ENCODE data around the gene NLRC5. TPM values are rescaled to one million over a fixed set of nuclear protein-coding genes. Genes with fewer than 3 reads are reported as not detected.

Gene NLRC5
- total RNA-seq, 2 experiments from 2014 or later: 259 to 263 TPM

DNA sequence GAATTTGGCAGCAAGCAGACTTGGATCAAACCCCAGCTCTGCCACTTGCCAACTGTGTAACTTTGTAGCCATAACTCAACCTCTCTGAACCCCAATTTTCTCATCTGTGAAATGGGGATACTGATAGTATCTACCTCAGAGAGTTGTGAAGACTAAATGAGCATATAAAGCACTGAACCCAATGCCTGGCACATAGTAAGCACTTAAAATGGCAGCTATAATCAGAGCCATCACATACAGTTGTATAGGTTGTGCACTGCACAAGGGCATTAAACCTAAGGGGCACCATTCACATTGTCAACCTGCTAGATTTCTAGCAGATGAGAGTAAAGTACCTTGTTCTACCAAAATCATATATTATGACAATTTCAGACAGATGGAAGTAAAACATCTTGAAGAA lies 92.4 kb downstream of the NLRC5 start:
- H3K9me3 Mint-ChIP-seq: no peaks in the 10 kb centered on the region
- no peaks in the 10 kb centered on the region for H3K27me3 Mint-ChIP-seq
- ChIA-PET POLR2A (interaction anchor here (1.2 kb wide), 1 partner anchor 10 kb away, joined by 4 read pairs; no protein-coding TSS in a partner anchor), CTCF (interaction anchor here (1.0 to 4.9 kb wide), 2 partner anchors 12 to 86 kb away, joined by 3 to 37 read pairs; partner anchors contain the start of gene CPNE2)
- no peak overlapping the region for H3K27ac Mint-ChIP-seq
- DNase-seq: no peak
- H3K4me1 Mint-ChIP-seq: peaks cover 7% of the 10 kb centered on the region
- H3K4me3 Mint-ChIP-seq: no peak overlapping the region
- H3K36me3 Mint-ChIP-seq (ENCODE audit: low read depth): peaks cover 19% of the 10 kb centered on the region

DNA sequence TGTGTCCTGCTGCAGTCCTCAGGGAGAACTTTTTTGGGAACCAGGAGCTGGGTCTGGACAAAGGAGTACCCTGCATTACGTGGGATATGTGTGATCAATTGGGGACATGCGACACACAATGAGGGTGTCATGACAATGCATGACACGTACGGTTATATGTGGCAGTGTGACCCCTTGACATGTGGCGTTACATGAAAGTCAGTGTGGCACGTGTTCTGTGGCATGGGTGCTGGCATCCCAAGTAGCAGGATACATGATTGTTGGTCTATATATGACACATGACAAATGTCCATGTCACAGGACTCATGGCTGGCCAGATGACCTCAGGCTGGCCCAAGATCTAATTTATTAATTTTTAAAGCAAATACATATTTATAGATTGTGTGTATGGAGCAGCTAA lies 93.3 kb downstream of the NLRC5 start:
- no peaks in the 10 kb centered on the region for H3K9me3 Mint-ChIP-seq
- ChIA-PET POLR2A (interaction anchor here (1.2 kb wide), 1 partner anchor 75 kb away, joined by 3 read pairs; no protein-coding TSS in a partner anchor), CTCF (interaction anchor here (1.0 to 4.9 kb wide), 5 partner anchors 11 to 119 kb away, joined by 3 to 37 read pairs (median 6); partner anchors contain the start of genes CPNE2, PSME3IP1 and RSPRY1)
- H3K4me1 Mint-ChIP-seq: peaks cover 7% of the 10 kb centered on the region
- H3K27ac Mint-ChIP-seq: no peak overlapping the region
- no peak overlapping the region for H3K4me3 Mint-ChIP-seq
- no peak for DNase-seq
- H3K27me3 Mint-ChIP-seq: no peaks in the 10 kb centered on the region
- peaks cover 16% of the 10 kb centered on the region for H3K36me3 Mint-ChIP-seq (ENCODE audit: low read depth)

DNA sequence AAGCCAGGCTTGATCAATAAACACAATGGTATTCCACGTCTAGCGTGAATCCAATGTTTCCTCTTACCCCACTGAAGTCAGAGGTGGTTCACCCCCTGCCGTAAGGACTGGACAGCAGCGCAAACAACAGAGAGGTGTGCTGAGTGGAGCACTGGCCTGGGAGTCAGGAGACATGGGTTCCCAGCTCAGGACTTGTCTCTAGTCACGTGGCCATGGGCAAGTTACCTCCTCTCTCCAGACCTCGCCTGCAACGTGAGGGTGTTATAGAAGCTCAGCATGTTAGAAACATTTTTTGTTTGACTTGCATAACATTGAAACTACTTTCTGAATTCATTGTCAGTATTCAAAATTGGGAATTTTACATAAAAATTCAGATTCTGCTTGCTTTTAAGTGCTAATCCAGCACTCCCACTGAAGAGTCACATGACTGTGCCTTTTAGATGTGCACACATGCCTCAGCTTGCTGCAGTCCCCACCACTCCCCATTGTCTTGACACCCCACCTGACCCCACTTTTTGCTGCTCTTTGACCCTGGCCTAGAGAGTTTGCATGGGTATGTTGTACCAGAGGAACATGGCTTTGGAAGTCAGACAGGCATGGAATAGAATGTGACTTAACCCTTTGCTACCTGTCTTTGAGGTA lies 94.2 kb downstream of the NLRC5 start:
- no peak for DNase-seq
- H3K4me3 Mint-ChIP-seq: no peak overlapping the region
- peaks cover 16% of the 10 kb centered on the region for H3K36me3 Mint-ChIP-seq (ENCODE audit: low read depth)
- H3K27ac Mint-ChIP-seq: peak overlapping the region; percentile 3
- no peaks in the 10 kb centered on the region for H3K27me3 Mint-ChIP-seq
- H3K4me1 Mint-ChIP-seq: peaks cover 7% of the 10 kb centered on the region
- no peaks in the 10 kb centered on the region for H3K9me3 Mint-ChIP-seq
- POLR2A ChIA-PET: interaction anchor here (0.6 to 1.2 kb wide), 6 partner anchors 18 to 102 kb away, joined by 3 to 8 read pairs (median 4); partner anchors contain the start of genes NLRC5, PSME3IP1 and RSPRY1
- CTCF ChIA-PET: interaction anchor here (0.8 to 4.9 kb wide), 26 partner anchors 10 to 217 kb away, joined by 3 to 37 read pairs (median 4); partner anchors contain the start of genes CPNE2, PSME3IP1 and RSPRY1

DNA sequence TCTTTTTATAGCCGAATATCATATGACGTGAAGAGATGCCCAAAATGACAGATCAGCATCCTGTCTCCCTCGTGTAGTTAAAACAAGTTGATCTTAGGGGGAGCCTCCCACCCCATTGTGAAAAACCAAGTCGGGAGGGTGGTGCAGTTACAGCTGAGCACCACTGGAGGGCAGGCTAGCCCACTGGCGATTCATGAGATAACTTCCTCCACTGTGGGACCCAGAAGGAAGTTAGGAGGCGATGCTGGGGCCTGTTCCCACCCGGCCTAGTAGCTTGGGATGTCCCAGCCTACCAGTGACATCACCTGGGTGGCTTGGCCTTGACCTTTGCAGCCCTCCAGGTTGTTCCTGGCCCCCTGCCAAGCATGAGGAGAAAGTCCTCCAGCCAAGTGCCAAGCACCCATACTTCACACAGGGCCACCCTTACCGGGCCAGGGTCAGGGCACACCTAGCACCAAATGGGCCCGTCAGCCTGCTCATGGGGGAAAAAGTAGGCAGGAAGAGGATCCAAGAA lies 95.0 kb downstream of the NLRC5 start:
- Mint-ChIP-seq H3K4me3 (no peak overlapping the region), H3K9me3 (no peaks in the 10 kb centered on the region), H3K27ac (peak overlapping the region; percentile 3), H3K36me3 (ENCODE audit: low read depth) (peaks cover 15% of the 10 kb centered on the region), H3K27me3 (no peaks in the 10 kb centered on the region), H3K4me1 (peaks cover 7% of the 10 kb centered on the region)
- DNase-seq: peak; percentile 74
- ChIA-PET POLR2A (interaction anchor here (0.7 to 1.1 kb wide), 7 partner anchors 17 to 105 kb away, joined by 3 to 8 read pairs (median 3); partner anchors contain the start of genes NLRC5, PSME3IP1 and RSPRY1), CTCF (interaction anchor here (0.8 to 4.9 kb wide), 29 partner anchors 9 to 334 kb away, joined by 3 to 37 read pairs (median 4); partner anchors contain the start of genes CPNE2, PSME3IP1 and RSPRY1)

GRCh38 chr16:57084996-57085395 lies 95.6 kb downstream of the NLRC5 start:
- Mint-ChIP-seq H3K27me3 (no peaks in the 10 kb centered on the region), H3K4me3 (no peak overlapping the region), H3K4me1 (peaks cover 7% of the 10 kb centered on the region), H3K36me3 (ENCODE audit: low read depth) (peaks cover 9% of the 10 kb centered on the region), H3K9me3 (no peaks in the 10 kb centered on the region), H3K27ac (no peak overlapping the region)
- no peak for DNase-seq
- ChIA-PET POLR2A (interaction anchor here (0.7 to 1.1 kb wide), 4 partner anchors 58 to 105 kb away, joined by 3 to 8 read pairs (median 4); partner anchors contain the start of genes PSME3IP1 and RSPRY1), CTCF (interaction anchor here (0.9 to 4.9 kb wide), 15 partner anchors 8 to 333 kb away, joined by 3 to 37 read pairs (median 5); partner anchors contain the start of genes CPNE2, PSME3IP1 and RSPRY1)

DNA sequence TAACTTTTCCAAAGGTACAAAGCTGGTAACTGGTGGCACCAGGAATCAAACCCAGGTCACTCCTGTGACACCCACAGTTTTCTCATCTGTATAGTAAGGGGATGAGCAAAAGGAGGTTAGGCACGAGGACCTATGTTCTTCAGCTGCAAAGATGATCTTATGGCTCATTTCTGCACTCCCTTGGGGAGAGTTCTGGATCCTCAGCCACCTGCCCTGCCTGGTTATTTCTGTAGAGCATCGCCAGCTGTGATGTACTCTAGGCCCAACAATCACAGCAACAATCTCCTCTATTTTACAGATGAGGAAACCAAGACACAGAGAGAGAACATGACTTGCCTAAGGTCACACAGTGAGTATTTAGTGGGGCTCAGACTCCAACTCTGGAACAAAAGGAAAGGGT lies 97.6 kb downstream of the NLRC5 start:
- Mint-ChIP-seq H3K4me1 (peaks cover 14% of the 10 kb centered on the region), H3K9me3 (no peaks in the 10 kb centered on the region), H3K36me3 (ENCODE audit: low read depth) (peaks cover 6% of the 10 kb centered on the region), H3K27ac (no peak overlapping the region), H3K27me3 (peaks cover 18% of the 10 kb centered on the region), H3K4me3 (no peak overlapping the region)
- DNase-seq: no peak
- POLR2A ChIA-PET: interaction anchor here (0.8 to 1.5 kb wide), 5 partner anchors 10 to 97 kb away, joined by 3 to 4 read pairs (median 3); partner anchors contain the start of gene NLRC5
- CTCF ChIA-PET: interaction anchor here (0.6 to 1.0 kb wide), 2 partner anchors 21 to 277 kb away, joined by 3 read pairs; no protein-coding TSS in a partner anchor

DNA sequence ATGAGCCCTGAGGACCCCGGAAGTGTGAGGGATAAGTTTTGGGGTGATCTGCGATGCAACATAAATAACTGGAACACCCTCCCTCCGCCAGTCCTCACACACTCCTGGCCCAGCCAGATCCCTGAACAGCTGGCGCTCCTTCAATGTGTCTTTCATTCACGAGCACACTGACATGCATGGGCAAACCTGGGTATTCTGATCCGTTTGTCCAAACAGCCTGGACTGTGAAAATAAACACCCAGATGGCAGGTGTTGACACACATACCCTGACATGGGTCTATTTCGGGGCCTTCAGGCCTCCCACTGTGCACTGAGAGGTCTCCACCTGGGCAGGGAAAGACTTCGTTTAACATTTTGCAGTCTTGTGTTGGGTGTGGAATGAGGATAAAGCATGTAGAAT lies 100.0 kb downstream of the NLRC5 start:
- no peak overlapping the region for H3K4me3 Mint-ChIP-seq
- no peaks in the 10 kb centered on the region for H3K36me3 Mint-ChIP-seq (ENCODE audit: low read depth)
- H3K27ac Mint-ChIP-seq: no peak overlapping the region
- H3K9me3 Mint-ChIP-seq: no peaks in the 10 kb centered on the region
- POLR2A ChIA-PET: no interaction called here
- peaks cover 27% of the 10 kb centered on the region for H3K27me3 Mint-ChIP-seq
- peaks cover 14% of the 10 kb centered on the region for H3K4me1 Mint-ChIP-seq
- CTCF ChIA-PET: no interaction called here
- no peak for DNase-seq

- H3K9me3 Mint-ChIP-seq: no peaks in the 10 kb centered on the region
- DNase-seq: no peak
- H3K27ac Mint-ChIP-seq: no peak overlapping the region
- H3K4me3 Mint-ChIP-seq: peak overlapping the region; percentile 56
- H3K4me1 Mint-ChIP-seq: peaks cover 11% of the 10 kb centered on the region
- H3K27me3 Mint-ChIP-seq: peaks cover 36% of the 10 kb centered on the region
- H3K36me3 Mint-ChIP-seq (ENCODE audit: low read depth): no peaks in the 10 kb centered on the region
- POLR2A ChIA-PET: interaction anchor here (2.0 kb wide), 1 partner anchor 154 kb away, joined by 4 read pairs; no protein-coding TSS in a partner anchor
- CTCF ChIA-PET: interaction anchor here (0.6 to 5.0 kb wide), 5 partner anchors 8 to 92 kb away, joined by 3 to 37 read pairs (median 12); no protein-coding TSS in a partner anchor
Observed at GRCh38 chr16:57091200-57091974, 102.0 kb downstream of the NLRC5 start.

GRCh38 chr16:57091975-57092785 lies 102.8 kb downstream of the NLRC5 start, which contains the start of gene CPNE2:
Gene CPNE2 (plus strand): TSS chr16:57092583. CDS start chr16:57110743, 18,160 bp downstream.
- ChIA-PET CTCF (interaction anchor here (0.6 to 5.0 kb wide), 17 partner anchors 9 to 325 kb away, joined by 3 to 37 read pairs (median 4); no protein-coding TSS in a partner anchor), POLR2A (interaction anchor here (0.7 to 2.0 kb wide), 4 partner anchors 9 to 161 kb away, joined by 3 to 4 read pairs (median 4); no protein-coding TSS in a partner anchor)

DNA sequence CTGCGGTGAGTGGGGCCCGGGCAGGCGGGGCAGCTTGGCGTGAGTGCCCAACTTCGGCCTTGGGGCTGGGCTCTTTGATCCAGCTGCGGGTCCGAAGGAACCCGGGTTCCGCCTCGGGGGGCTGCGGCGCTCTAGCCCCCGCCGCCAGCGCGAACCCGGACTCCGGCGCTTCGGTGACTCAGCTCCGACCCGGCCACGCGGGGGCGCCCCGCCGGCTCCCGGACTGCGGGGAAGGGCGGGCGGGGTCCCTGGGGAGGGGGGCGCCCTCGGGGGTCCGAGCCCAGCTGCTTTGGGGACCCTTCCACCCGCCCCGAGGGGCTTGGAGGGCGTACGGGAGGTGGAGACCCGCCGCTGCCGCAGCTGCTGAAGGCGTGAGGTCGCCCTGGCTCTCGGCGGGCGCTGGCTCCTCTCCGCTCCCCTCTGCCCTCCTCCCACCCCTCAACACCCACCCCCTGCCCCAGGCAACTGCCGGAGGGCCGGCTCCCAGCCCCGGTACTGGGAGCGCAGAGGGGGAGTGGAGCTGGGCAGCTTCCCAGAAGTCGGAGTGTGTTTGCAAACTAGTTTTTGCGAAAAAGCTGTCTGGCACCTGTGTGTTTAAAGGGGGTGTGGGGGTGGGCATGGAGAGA lies 103.5 kb downstream of the NLRC5 start:
- Mint-ChIP-seq H3K27me3 (peaks cover 36% of the 10 kb centered on the region), H3K9me3 (no peaks in the 10 kb centered on the region), H3K27ac (no peak overlapping the region), H3K4me1 (peaks cover 11% of the 10 kb centered on the region), H3K36me3 (ENCODE audit: low read depth) (no peaks in the 10 kb centered on the region), H3K4me3 (peak overlapping the region; percentile 63)
- ChIA-PET CTCF (interaction anchor here (0.6 to 5.0 kb wide), 24 partner anchors 8 to 628 kb away, joined by 3 to 37 read pairs (median 4); no protein-coding TSS in a partner anchor), POLR2A (interaction anchor here (0.7 to 2.0 kb wide), 8 partner anchors 8 to 161 kb away, joined by 3 to 6 read pairs (median 4); no protein-coding TSS in a partner anchor)
- peak; percentile 50 for DNase-seq

More at GRCh38 chr16:57091975-57092785, 102.8 kb downstream of the NLRC5 start, which contains the start of gene CPNE2:
- Mint-ChIP-seq H3K27ac (no peak within 1 kb of the TSS), H3K36me3 (ENCODE audit: low read depth) (no peaks in the 10 kb centered on the region), H3K27me3 (peaks cover 36% of the 10 kb centered on the region), H3K9me3 (no peaks in the 10 kb centered on the region), H3K4me3 (peak within 1 kb of the TSS; percentile 63), H3K4me1 (peaks cover 11% of the 10 kb centered on the region)
- DNase-seq: peak; percentile 32

Measured in activated CD4-positive, alpha-beta memory T cell treated with anti-CD3 and anti-CD28 coated beads, Interleukin-2, amount 10 ng/mL, durations not matched to agents 7 days and 5 days (primary cell).